Hepatocyte (in vitro differentiated cells): ENCODE measurements around the gene ZNF622.

Source experiments
- CTCF ChIP-seq: fragments of 200-600 bp; sonication (generic); IDR thresholded peaks from 2 replicates; pipeline ENCODE4 v1.5.1; 2016; ENCODE audit warnings: antibody characterized with exemption, mild to moderate bottlenecking; ENCODE audit not compliant: poor library complexity
- EZH2phosphoT487 ChIP-seq: fragments of 200-600 bp; sonication (generic); IDR thresholded peaks from one replicate; pipeline ENCODE4 v1.6.1; 2018; ENCODE audit warnings: antibody characterized with exemption, mild to moderate bottlenecking, low read depth, moderate library complexity; ENCODE audit not compliant: unreplicated experiment, severe bottlenecking

GRCh38 chr5:16431490-16431889 lies 34.1 kb downstream of the ZNF622 start:
- no peak for TF ChIP-seq CTCF
- no peak for TF ChIP-seq EZH2phosphoT487
